Vagina (tissue), 2 donors: Measurements from ENCODE around the gene TNNT2.

Experiments
- POLR2A ChIP-seq, 2 donors: fragments of 450-650 bp; IDR thresholded peaks; one replicate each; pipeline ENCODE4 v1.6.1; 2017; ENCODE audit warnings: antibody characterized with exemption in 2 of 2, mild to moderate bottlenecking in 2 of 2, moderate library complexity in 2 of 2
- TF ChIP-seq, protein P1 (sequence below), 3 experiments: fragments of 450-650 bp in 2 of 3; fragments of 200-600 bp in 1 of 3; sonication (generic) in 1 of 3; IDR thresholded peaks; one replicate each; pipeline ENCODE4 v1.5.1; 2017 to 2019; ENCODE audit warnings: antibody characterized with exemption in 3 of 3, mild to moderate bottlenecking in 2 of 3, moderate library complexity in 2 of 3

DNA sequence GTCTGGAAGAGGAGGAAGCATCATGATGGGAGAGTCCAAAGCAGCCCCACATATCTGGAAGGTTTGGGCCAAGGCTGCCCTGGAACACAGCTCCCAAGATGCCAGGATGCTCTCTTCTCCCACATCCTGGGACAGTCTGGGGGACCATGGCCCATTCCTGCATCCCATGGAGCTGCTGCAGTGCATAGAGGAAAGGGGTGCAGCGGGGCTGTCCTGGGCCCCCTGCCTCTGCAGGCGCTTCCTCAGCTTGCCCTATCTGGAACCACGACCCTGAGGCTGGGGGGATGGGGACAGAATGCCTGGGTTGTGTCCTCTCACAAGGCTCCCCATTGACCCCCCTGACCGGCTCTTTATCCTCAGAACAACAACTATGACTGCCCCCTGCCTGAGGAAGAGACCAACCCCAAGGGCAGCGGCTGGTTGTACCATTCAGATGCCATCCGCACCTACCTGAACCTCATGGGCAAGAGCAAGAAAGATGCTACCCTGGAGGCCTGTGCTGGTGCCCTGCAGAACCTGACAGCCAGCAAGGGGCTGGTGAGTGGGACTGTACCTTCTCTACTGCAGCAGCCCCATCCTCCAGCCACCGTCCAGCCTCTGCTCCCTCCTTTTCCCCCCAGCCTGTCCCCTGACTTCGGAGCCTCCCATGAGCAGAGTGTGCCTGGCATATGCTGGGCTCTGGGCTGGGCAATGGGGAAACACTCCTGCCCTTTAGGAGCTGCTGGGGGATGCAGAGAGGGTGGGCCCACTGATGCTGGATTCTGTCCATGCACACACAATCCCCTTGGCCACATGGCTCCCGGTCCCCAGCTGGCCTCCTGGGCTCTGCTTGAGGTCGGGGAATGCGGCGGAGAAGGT, 54.6 kb downstream of the TNNT2 start:
- TF ChIP-seq, protein P1, sequence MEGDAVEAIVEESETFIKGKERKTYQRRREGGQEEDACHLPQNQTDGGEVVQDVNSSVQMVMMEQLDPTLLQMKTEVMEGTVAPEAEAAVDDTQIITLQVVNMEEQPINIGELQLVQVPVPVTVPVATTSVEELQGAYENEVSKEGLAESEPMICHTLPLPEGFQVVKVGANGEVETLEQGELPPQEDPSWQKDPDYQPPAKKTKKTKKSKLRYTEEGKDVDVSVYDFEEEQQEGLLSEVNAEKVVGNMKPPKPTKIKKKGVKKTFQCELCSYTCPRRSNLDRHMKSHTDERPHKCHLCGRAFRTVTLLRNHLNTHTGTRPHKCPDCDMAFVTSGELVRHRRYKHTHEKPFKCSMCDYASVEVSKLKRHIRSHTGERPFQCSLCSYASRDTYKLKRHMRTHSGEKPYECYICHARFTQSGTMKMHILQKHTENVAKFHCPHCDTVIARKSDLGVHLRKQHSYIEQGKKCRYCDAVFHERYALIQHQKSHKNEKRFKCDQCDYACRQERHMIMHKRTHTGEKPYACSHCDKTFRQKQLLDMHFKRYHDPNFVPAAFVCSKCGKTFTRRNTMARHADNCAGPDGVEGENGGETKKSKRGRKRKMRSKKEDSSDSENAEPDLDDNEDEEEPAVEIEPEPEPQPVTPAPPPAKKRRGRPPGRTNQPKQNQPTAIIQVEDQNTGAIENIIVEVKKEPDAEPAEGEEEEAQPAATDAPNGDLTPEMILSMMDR (IDR thresholded peaks at IDR 0.05) = no peak
- TF ChIP-seq POLR2A (IDR thresholded peaks at IDR 0.05) = no peak
